GM19099 (cell line): ENCODE results near the gene MANBA.

Experiments
- POLR2A ChIP-seq: IDR thresholded peaks from 3 replicates; pipeline ENCODE4 v1.6.1; 2011; ENCODE audit warnings: low read depth; ENCODE audit not compliant: insufficient read length; ENCODE audit errors: extremely low read depth

Gene MANBA

GRCh38 chr4:102760645-102761295 is at the start of gene MANBA:
TSS of gene MANBA (minus strand) at chr4:102760968. CDS start at chr4:102760894, 74 bp downstream.
- TF ChIP-seq POLR2A: peak; percentile 92

GRCh38 chr4:102809691-102810090 is 48.9 kb upstream of the MANBA start:
- no peak for TF ChIP-seq POLR2A

- TF ChIP-seq POLR2A: no peak
These were observed 48.4 kb upstream of the MANBA start for GRCh38 chr4:102809190-102809589.

- no peak for TF ChIP-seq POLR2A
These were observed 47.2 kb upstream of the MANBA start for GRCh38 chr4:102808009-102808408.

GRCh38 chr4:102807345-102807744 is 46.6 kb upstream of the MANBA start:
- no peak for TF ChIP-seq POLR2A

- TF ChIP-seq POLR2A: no peak
These were observed 39.0 kb upstream of the MANBA start for GRCh38 chr4:102799816-102800215.

GRCh38 chr4:102794999-102795398 is 34.2 kb upstream of the MANBA start:
- no peak for TF ChIP-seq POLR2A

GRCh38 chr4:102792361-102792936 is 31.7 kb upstream of the MANBA start:
- no peak for TF ChIP-seq POLR2A

- TF ChIP-seq POLR2A: no peak
These were observed 30.6 kb upstream of the MANBA start for GRCh38 chr4:102791318-102791835.

- no peak for TF ChIP-seq POLR2A
These were observed 28.5 kb upstream of the MANBA start for GRCh38 chr4:102789317-102789717.

GRCh38 chr4:102787944-102788343 is 27.2 kb upstream of the MANBA start:
- TF ChIP-seq POLR2A: no peak

GRCh38 chr4:102787096-102787881 is 26.5 kb upstream of the MANBA start:
- no peak for TF ChIP-seq POLR2A

GRCh38 chr4:102786279-102786678 is 25.5 kb upstream of the MANBA start:
- TF ChIP-seq POLR2A: no peak

GRCh38 chr4:102783006-102783405 is 22.2 kb upstream of the MANBA start:
- TF ChIP-seq POLR2A: no peak

- TF ChIP-seq POLR2A: no peak
These were observed 20.8 kb upstream of the MANBA start for GRCh38 chr4:102781570-102781969.
